Myocyte (in vitro differentiated cells): Measurements from ENCODE around the gene TACO1. TPM values are rescaled to one million over a fixed set of nuclear protein-coding genes. Genes with fewer than 3 reads are reported as not detected.

Source experiments
- DNase-seq: peaks from one replicate; pipeline ENCODE4 v3.0.0-alpha.2; 2012; ENCODE audit warnings: low read depth
- total RNA-seq: library from RNA; depleted of rRNA; stranded (reverse); fragments of >200 nt; gene quantifications from 2 replicates; pipeline ENCODE4 v1.2.3, GENCODE V29; 2014

TACO1 gene
- total RNA-seq, 1 donor from 2014 or later: 21.7 TPM

- no peak for DNase-seq
Observed at GRCh38 chr17:63598281-63598680, 2.4 kb upstream of the TACO1 start.

GRCh38 chr17:63601439-63602371 is 1.0 kb downstream of the TACO1 start:
- peak; percentile 15 for DNase-seq

- DNase-seq: no peak
Observed at GRCh38 chr17:63609816-63610573, 9.3 kb downstream of the TACO1 start.

- no peak for DNase-seq
Observed at GRCh38 chr17:63610854-63611253, 10.2 kb downstream of the TACO1 start.

- no peak for DNase-seq
Observed at GRCh38 chr17:63611354-63611753, 10.7 kb downstream of the TACO1 start.

GRCh38 chr17:63613663-63614062 is 13.0 kb downstream of the TACO1 start:
- no peak for DNase-seq

GRCh38 chr17:63621229-63621683 is 20.6 kb downstream of the TACO1 start:
- no peak for DNase-seq

GRCh38 chr17:63621684-63622573 is 21.2 kb downstream of the TACO1 start, which contains the start of gene MAP3K3:
Gene MAP3K3 (plus strand): TSS chr17:63622417. CDS start chr17:63622760, 343 bp downstream.
- DNase-seq: peak; percentile 100

GRCh38 chr17:63622574-63623390 is 22.1 kb downstream of the TACO1 start:
- DNase-seq: peak; percentile 69

GRCh38 chr17:63623786-63624530 is 23.3 kb downstream of the TACO1 start:
- DNase-seq: no peak

GRCh38 chr17:63624531-63624880 is 23.8 kb downstream of the TACO1 start:
- DNase-seq: no peak

- no peak for DNase-seq
Observed at GRCh38 chr17:63626551-63627180, 26.0 kb downstream of the TACO1 start.

GRCh38 chr17:63629627-63630026 is 28.9 kb downstream of the TACO1 start:
- no peak for DNase-seq

GRCh38 chr17:63631062-63631461 is 30.4 kb downstream of the TACO1 start:
- DNase-seq: no peak

GRCh38 chr17:63631626-63632025 is 30.9 kb downstream of the TACO1 start:
- no peak for DNase-seq

- no peak for DNase-seq
Observed at GRCh38 chr17:63633742-63634141, 33.0 kb downstream of the TACO1 start.

GRCh38 chr17:63634163-63634562 is 33.5 kb downstream of the TACO1 start:
- DNase-seq: no peak

GRCh38 chr17:63634816-63635215 is 34.1 kb downstream of the TACO1 start:
- no peak for DNase-seq

- DNase-seq: no peak
Observed at GRCh38 chr17:63635290-63635689, 34.6 kb downstream of the TACO1 start.
